K562 (cell line): ENCODE measurements around the gene TMEM187. TPM values are rescaled to one million over a fixed set of nuclear protein-coding genes. Genes with fewer than 3 reads are reported as not detected.

Experiments used
- ARID2 ChIP-seq: fragments of 450-650 bp; IDR thresholded peaks from 2 replicates; pipeline ENCODE4 v1.6.1; 2017; ENCODE audit warnings: antibody characterized with exemption, mild to moderate bottlenecking
- CAMTA2 ChIP-seq: fragments of 250-450 bp; sonication (Bioruptor Pico); conservative IDR thresholded peaks from 2 replicates; pipeline ENCODE4 v1.5.1; 2022
- CBX5 ChIP-seq: IDR thresholded peaks from 2 replicates; pipeline ENCODE4 v1.6.1; 2014; ENCODE audit warnings: low read depth, borderline replicate concordance
- FOS ChIP-seq: IDR thresholded peaks from 3 replicates; pipeline ENCODE4 v1.6.1; 2011; ENCODE audit not compliant: insufficient read length; ENCODE audit errors: extremely low read depth
- HDAC3 ChIP-seq: fragments of 450-650 bp; IDR thresholded peaks from 2 replicates; pipeline ENCODE4 v1.6.1; 2018; ENCODE audit warnings: borderline replicate concordance, mild to moderate bottlenecking, moderate library complexity; ENCODE audit not compliant: partially characterized antibody
- HSF4 ChIP-seq: fragments of 250-450 bp; sonication (Bioruptor Pico); IDR thresholded peaks from 2 replicates; pipeline ENCODE4 v2.1.2; 2022; ENCODE audit warnings: mild to moderate bottlenecking, moderate library complexity, borderline replicate concordance
- NELFE ChIP-seq: IDR thresholded peaks from 2 replicates; pipeline ENCODE4 v1.6.1; 2011; ENCODE audit warnings: mild to moderate bottlenecking; ENCODE audit not compliant: insufficient read depth, insufficient read length
- PCBP2 ChIP-seq: fragments of 200-400 bp; formaldehyde crosslinking; IDR thresholded peaks from 2 replicates; pipeline ENCODE4 v1.6.1; 2018; ENCODE audit warnings: low read length, low read depth, mild to moderate bottlenecking, moderate library complexity; ENCODE audit not compliant: poor library complexity, severe bottlenecking
- RAD21 ChIP-seq, 2 experiments: fragments of 250-450 bp in 1 of 2; fragments of 450-650 bp in 1 of 2; sonication (Bioruptor Pico) in 1 of 2; formaldehyde crosslinking in 1 of 2; IDR thresholded peaks in 1 of 2; conservative IDR thresholded peaks in 1 of 2; 2 replicates each; pipeline versions ENCODE4 v1.4.0 to v1.8.0; 2020 to 2022; ENCODE audit warnings: mild to moderate bottlenecking in 2 of 2, moderate library complexity in 1 of 2
- RBM25 ChIP-seq: fragments of 200-400 bp; formaldehyde crosslinking; IDR thresholded peaks from 2 replicates; pipeline ENCODE4 v1.6.1; 2018; ENCODE audit warnings: low read length, low read depth, moderate library complexity; ENCODE audit not compliant: severe bottlenecking
- RBM34 ChIP-seq: fragments of 200-400 bp; formaldehyde crosslinking; IDR thresholded peaks from 2 replicates; pipeline ENCODE4 v1.6.1; 2018; ENCODE audit warnings: low read length, borderline replicate concordance; ENCODE audit not compliant: insufficient read depth
- SETDB1 ChIP-seq: IDR thresholded peaks from one replicate; pipeline ENCODE4 v1.6.1; 2012; ENCODE audit warnings: low read length, control low read depth, inconsistent platforms
- SREBF2 ChIP-seq: sonication (generic); formaldehyde crosslinking; IDR thresholded peaks from 2 replicates; pipeline ENCODE4 v1.4.0; 2020; ENCODE audit warnings: mild to moderate bottlenecking, missing genetic modification reagents
- STAT5B ChIP-seq: fragments of 250-450 bp; sonication (Bioruptor Pico); IDR thresholded peaks from 2 replicates; pipeline ENCODE4 v1.8.0; 2021; ENCODE audit warnings: mild to moderate bottlenecking, inconsistent platforms
- ZBED1 ChIP-seq: IDR thresholded peaks from 2 replicates; pipeline ENCODE4 v1.6.1; 2014
- ZC3H4 ChIP-seq: sonication (generic); formaldehyde crosslinking; IDR thresholded peaks from 2 replicates; pipeline ENCODE4 v1.9.0; 2021; ENCODE audit warnings: missing genetic modification reagents, borderline replicate concordance
- ZKSCAN3 ChIP-seq: fragments of 250-450 bp; sonication (Bioruptor Pico); IDR thresholded peaks from 2 replicates; pipeline ENCODE4 v1.4.0; 2020
- ZNF77 ChIP-seq: fragments of 250-450 bp; sonication (Bioruptor Pico); IDR thresholded peaks from 2 replicates; pipeline ENCODE4 v1.5.0; 2020
- ZNF778 ChIP-seq: fragments of 450-650 bp; formaldehyde crosslinking; IDR thresholded peaks from 2 replicates; pipeline ENCODE4 v1.4.0; 2020; ENCODE audit warnings: mild to moderate bottlenecking, moderate library complexity
- polyA plus RNA-seq, 8 experiments: library from polyadenylated mRNA; depleted of rRNA in 4 of 8; stranded (reverse) in 5 of 8; unstranded in 3 of 8; fragments of >200 nt; fragmentation: Nextera tagmentation in 2 of 8; fragmentation: Illumina TruSeq in 1 of 8; extraction: Ambion mirVana in 2 of 8; extraction: Trizol in 1 of 8; gene quantifications; 2 replicates each; pipeline versions ENCODE4 v1.2.1 to v1.2.3, GENCODE V29; 2011 to 2014; ENCODE audit warnings: inconsistent platforms in 1 of 8, missing spikeins in 1 of 8
- total RNA-seq, 7 experiments: library from RNA; depleted of rRNA in 6 of 7; stranded (reverse); fragments of >200 nt in 6 of 7; fragmentation: Illumina TruSeq in 2 of 7; extraction: Trizol in 2 of 7; gene quantifications; 2 replicates each; pipeline versions ENCODE4 v1.2.1 to v1.2.3, GENCODE V29; 2011 to 2021; ENCODE audit warnings: low replicate concordance in 1 of 7
- TF ChIP-seq, protein P1 (sequence below): fragments of 250-450 bp; sonication (Bioruptor Pico); IDR thresholded peaks from 2 replicates; pipeline ENCODE4 v1.8.0; 2021; ENCODE audit warnings: moderate library complexity, mild to moderate bottlenecking, inconsistent platforms
- TF ChIP-seq, protein P2 (sequence below): fragments of 250-450 bp; sonication (Bioruptor Pico); IDR thresholded peaks from 2 replicates; pipeline ENCODE4 v1.4.0; 2020; ENCODE audit warnings: mild to moderate bottlenecking, moderate library complexity
- TF ChIP-seq, protein P3 (sequence below): sonication (generic); formaldehyde crosslinking; IDR thresholded peaks from 2 replicates; pipeline ENCODE4 v1.8.0; 2022; ENCODE audit warnings: mild to moderate bottlenecking, missing genetic modification reagents
- TF ChIP-seq, protein P4 (sequence below): fragments of 250-450 bp; sonication (Bioruptor Pico); IDR thresholded peaks from 2 replicates; pipeline ENCODE4 v1.8.0; 2021; ENCODE audit warnings: moderate library complexity, mild to moderate bottlenecking, inconsistent platforms

TMEM187 gene
- total and polyA plus RNA-seq, 9 of the 15 experiments (the other 6 are each of a cell fraction or from before 2014, with no cell fraction given): 0.13 to 6.4 (median 1.6) TPM

DNA sequence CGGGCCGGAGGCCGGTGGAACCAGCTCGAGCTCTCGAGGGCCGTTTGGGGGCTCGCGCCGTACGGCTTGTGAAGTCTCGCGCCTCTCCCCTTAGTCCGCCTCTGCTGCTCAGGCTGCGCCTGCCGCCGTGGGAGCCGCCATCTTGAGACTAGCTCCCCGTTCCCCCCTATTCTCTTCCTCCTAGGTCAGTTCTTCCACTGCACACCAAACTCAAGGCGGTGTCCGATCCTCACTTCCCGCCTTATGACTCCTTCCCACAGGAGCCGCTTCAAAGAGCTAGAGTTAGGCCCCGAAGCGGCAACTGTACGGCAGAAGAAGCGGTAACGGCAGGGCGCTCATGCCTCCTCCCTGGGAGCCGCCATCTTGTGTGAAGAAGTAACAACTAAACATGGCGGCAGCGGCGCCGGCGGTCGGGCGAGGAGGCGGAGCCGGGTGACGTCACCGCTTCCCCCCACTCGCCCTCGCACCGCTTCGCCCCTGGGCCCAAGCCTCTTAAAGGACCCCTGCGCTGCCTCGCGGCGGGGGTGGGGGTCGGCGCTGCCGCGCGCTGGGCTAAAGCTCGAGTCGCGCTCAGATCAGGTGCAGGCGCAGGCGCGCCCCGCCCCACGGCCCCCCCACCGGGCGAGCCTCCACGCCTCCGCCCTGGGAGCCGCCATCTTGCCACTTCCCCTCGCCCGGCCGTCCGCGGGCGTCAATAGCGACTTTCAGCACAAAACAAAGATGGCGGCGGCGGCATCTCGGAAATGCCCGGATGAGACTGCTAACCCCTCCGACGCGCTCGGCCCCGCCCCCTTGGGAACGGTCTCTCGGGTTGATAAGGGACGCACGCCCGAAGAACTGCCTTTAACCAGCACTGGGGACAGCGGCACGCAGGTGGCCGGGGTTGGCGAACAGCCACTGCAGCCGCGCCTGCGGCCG is 845 bp upstream of the TMEM187 start, which contains the start of gene HCFC1 (continued):
- TF ChIP-seq PCBP2: no peak
- TF ChIP-seq SREBF2: no peak
- TF ChIP-seq ZKSCAN3 (CRISPR knock-in tag): no peak
- TF ChIP-seq ZC3H4: no peak
- TF ChIP-seq ZNF77 (CRISPR knock-in tag): no peak
- TF ChIP-seq HSF4 (CRISPR knock-in tag): peak; percentile 58; the same call in 1 of the 2 replicates
- TF ChIP-seq NELFE: no peak
- TF ChIP-seq, protein P1, sequence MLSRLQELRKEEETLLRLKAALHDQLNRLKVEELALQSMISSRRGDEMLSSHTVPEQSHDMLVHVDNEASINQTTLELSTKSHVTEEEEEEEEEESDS: no peak
- no peak for TF ChIP-seq ZNF778 (CRISPR knock-in tag)
- TF ChIP-seq RBM25: no peak
- TF ChIP-seq, protein P2, sequence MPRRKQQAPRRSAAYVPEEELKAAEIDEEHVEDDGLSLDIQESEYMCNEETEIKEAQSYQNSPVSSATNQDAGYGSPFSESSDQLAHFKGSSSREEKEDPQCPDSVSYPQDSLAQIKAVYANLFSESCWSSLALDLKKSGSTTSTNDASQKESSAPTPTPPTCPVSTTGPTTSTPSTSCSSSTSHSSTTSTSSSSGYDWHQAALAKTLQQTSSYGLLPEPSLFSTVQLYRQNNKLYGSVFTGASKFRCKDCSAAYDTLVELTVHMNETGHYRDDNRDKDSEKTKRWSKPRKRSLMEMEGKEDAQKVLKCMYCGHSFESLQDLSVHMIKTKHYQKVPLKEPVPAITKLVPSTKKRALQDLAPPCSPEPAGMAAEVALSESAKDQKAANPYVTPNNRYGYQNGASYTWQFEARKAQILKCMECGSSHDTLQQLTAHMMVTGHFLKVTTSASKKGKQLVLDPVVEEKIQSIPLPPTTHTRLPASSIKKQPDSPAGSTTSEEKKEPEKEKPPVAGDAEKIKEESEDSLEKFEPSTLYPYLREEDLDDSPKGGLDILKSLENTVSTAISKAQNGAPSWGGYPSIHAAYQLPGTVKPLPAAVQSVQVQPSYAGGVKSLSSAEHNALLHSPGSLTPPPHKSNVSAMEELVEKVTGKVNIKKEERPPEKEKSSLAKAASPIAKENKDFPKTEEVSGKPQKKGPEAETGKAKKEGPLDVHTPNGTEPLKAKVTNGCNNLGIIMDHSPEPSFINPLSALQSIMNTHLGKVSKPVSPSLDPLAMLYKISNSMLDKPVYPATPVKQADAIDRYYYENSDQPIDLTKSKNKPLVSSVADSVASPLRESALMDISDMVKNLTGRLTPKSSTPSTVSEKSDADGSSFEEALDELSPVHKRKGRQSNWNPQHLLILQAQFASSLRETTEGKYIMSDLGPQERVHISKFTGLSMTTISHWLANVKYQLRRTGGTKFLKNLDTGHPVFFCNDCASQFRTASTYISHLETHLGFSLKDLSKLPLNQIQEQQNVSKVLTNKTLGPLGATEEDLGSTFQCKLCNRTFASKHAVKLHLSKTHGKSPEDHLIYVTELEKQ (CRISPR knock-in tag): no peak
- no peak for TF ChIP-seq RBM34
- TF ChIP-seq HDAC3: no peak
- TF ChIP-seq CAMTA2: no peak
- TF ChIP-seq CBX5: no peak
- no peak for TF ChIP-seq SETDB1
- TF ChIP-seq, protein P3, sequence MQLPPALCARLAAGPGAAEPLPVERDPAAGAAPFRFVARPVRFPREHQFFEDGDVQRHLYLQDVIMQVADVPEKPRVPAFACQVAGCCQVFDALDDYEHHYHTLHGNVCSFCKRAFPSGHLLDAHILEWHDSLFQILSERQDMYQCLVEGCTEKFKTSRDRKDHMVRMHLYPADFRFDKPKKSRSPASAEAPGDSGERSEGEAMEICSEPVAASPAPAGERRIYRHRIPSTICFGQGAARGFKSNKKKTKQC (CRISPR knock-in tag): no peak; the same call in 1 of the 2 replicates
- TF ChIP-seq STAT5B (CRISPR knock-in tag): no peak
- TF ChIP-seq ARID2: no peak
- no peak for TF ChIP-seq FOS
- TF ChIP-seq ZBED1: no peak
- no peak for TF ChIP-seq RAD21 (CRISPR knock-in tag; conservative IDR thresholded peaks at IDR 0.05 in 1 of 2, IDR thresholded peaks at IDR 0.05 in 1 of 2)
- TF ChIP-seq, protein P4, sequence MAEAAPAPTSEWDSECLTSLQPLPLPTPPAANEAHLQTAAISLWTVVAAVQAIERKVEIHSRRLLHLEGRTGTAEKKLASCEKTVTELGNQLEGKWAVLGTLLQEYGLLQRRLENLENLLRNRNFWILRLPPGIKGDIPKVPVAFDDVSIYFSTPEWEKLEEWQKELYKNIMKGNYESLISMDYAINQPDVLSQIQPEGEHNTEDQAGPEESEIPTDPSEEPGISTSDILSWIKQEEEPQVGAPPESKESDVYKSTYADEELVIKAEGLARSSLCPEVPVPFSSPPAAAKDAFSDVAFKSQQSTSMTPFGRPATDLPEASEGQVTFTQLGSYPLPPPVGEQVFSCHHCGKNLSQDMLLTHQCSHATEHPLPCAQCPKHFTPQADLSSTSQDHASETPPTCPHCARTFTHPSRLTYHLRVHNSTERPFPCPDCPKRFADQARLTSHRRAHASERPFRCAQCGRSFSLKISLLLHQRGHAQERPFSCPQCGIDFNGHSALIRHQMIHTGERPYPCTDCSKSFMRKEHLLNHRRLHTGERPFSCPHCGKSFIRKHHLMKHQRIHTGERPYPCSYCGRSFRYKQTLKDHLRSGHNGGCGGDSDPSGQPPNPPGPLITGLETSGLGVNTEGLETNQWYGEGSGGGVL (CRISPR knock-in tag): no peak
